HepG2 (cell line): ENCODE results near the gene ETFDH. TPM values are rescaled to one million over a fixed set of nuclear protein-coding genes. Genes with fewer than 3 reads are reported as not detected.
A peak's percentile ranks its signal among the peaks of the same experiment; 100 is the strongest.

ENCODE experiments used
- FOXC1 ChIP-seq: sonication (generic); formaldehyde crosslinking; IDR thresholded peaks from 2 replicates; pipeline ENCODE4 v1.8.0; 2022; ENCODE audit warnings: mild to moderate bottlenecking, missing genetic modification reagents, borderline replicate concordance
- FOXJ3 ChIP-seq: sonication (generic); formaldehyde crosslinking; IDR thresholded peaks from 2 replicates; pipeline ENCODE4 v1.4.0; 2020; ENCODE audit warnings: missing genetic modification reagents, mild to moderate bottlenecking, borderline replicate concordance
- HCFC1 ChIP-seq: fragments of 150-350 bp; IDR thresholded peaks from 2 replicates; pipeline ENCODE4 v1.6.1; 2014; ENCODE audit warnings: low read depth, low read length
- MIER2 ChIP-seq: IDR thresholded peaks from 2 replicates; pipeline ENCODE4 v1.6.1; 2016; ENCODE audit warnings: missing biosample characterization, missing genetic modification reagents
- NFE2L1 ChIP-seq: sonication (generic); formaldehyde crosslinking; IDR thresholded peaks from 2 replicates; pipeline ENCODE4 v1.4.0; 2020; ENCODE audit warnings: missing genetic modification reagents, mild to moderate bottlenecking, borderline replicate concordance
- NFE2L2 ChIP-seq: fragments of 150-350 bp; IDR thresholded peaks from 2 replicates; pipeline ENCODE4 v1.6.1; 2014; ENCODE audit warnings: low read length
- NR2C2 ChIP-seq: sonication (generic); formaldehyde crosslinking; IDR thresholded peaks from 2 replicates; pipeline ENCODE4 v1.4.0; 2020; ENCODE audit warnings: missing genetic modification reagents, mild to moderate bottlenecking, moderate library complexity, borderline replicate concordance
- PLRG1 ChIP-seq: fragments of 450-650 bp; conservative IDR thresholded peaks from 2 replicates; pipeline ENCODE4 v1.6.1; 2016
- POLR2AphosphoS5 ChIP-seq: IDR thresholded peaks from 2 replicates; pipeline ENCODE4 v1.6.1; 2012; ENCODE audit warnings: low read depth, low read length
- SRY ChIP-seq: sonication (generic); formaldehyde crosslinking; IDR thresholded peaks from 2 replicates; pipeline ENCODE4 v1.8.0; 2022; ENCODE audit warnings: mild to moderate bottlenecking, missing genetic modification reagents
- ZKSCAN5 ChIP-seq: sonication (generic); formaldehyde crosslinking; IDR thresholded peaks from 2 replicates; pipeline ENCODE4 v1.5.1; 2020; ENCODE audit warnings: mild to moderate bottlenecking, missing genetic modification reagents
- ZNF10 ChIP-seq: sonication (generic); formaldehyde crosslinking; IDR thresholded peaks from 2 replicates; pipeline ENCODE4 v1.4.0; 2020; ENCODE audit warnings: mild to moderate bottlenecking, low read depth, missing genetic modification reagents, borderline replicate concordance
- ZNF101 ChIP-seq: sonication (generic); formaldehyde crosslinking; IDR thresholded peaks from 2 replicates; pipeline ENCODE4 v1.4.0; 2020; ENCODE audit warnings: mild to moderate bottlenecking, low read depth, missing genetic modification reagents, borderline replicate concordance
- ZNF142 ChIP-seq: sonication (generic); formaldehyde crosslinking; IDR thresholded peaks from 2 replicates; pipeline ENCODE4 v1.4.0; 2020; ENCODE audit warnings: missing genetic modification reagents
- ZNF513 ChIP-seq: sonication (generic); formaldehyde crosslinking; conservative IDR thresholded peaks from 2 replicates; pipeline ENCODE4 v1.5.0; 2020; ENCODE audit warnings: missing genetic modification reagents
- ZNF543 ChIP-seq: sonication (generic); formaldehyde crosslinking; IDR thresholded peaks from 2 replicates; pipeline ENCODE4 v1.4.0; 2020; ENCODE audit warnings: mild to moderate bottlenecking, missing genetic modification reagents
- ZNF567 ChIP-seq: sonication (generic); formaldehyde crosslinking; IDR thresholded peaks from 2 replicates; pipeline ENCODE4 v1.8.1; 2023; ENCODE audit warnings: mild to moderate bottlenecking, missing genetic modification reagents, borderline replicate concordance
- ZNF644 ChIP-seq: IDR thresholded peaks from 2 replicates; pipeline ENCODE4 v1.6.1; 2016; ENCODE audit warnings: low read depth
- ZNF746 ChIP-seq: sonication (generic); formaldehyde crosslinking; IDR thresholded peaks from 2 replicates; pipeline ENCODE4 v1.8.0; 2022; ENCODE audit warnings: mild to moderate bottlenecking, missing genetic modification reagents
- ZNF768 ChIP-seq: sonication (generic); formaldehyde crosslinking; IDR thresholded peaks from 2 replicates; pipeline ENCODE4 v1.4.0; 2020; ENCODE audit warnings: missing genetic modification reagents
- ZNF784 ChIP-seq: sonication (generic); formaldehyde crosslinking; IDR thresholded peaks from 2 replicates; pipeline ENCODE4 v1.5.1; 2020; ENCODE audit warnings: missing genetic modification reagents, mild to moderate bottlenecking, borderline replicate concordance
- ZSCAN9 ChIP-seq: IDR thresholded peaks from 2 replicates; pipeline ENCODE4 v1.6.1; 2016; ENCODE audit warnings: borderline replicate concordance
- ZZZ3 ChIP-seq: sonication (generic); formaldehyde crosslinking; IDR thresholded peaks from 2 replicates; pipeline ENCODE4 v1.4.0; 2020; ENCODE audit warnings: missing genetic modification reagents, mild to moderate bottlenecking, borderline replicate concordance
- polyA plus RNA-seq, 8 experiments: library from polyadenylated mRNA; depleted of rRNA in 3 of 8; stranded (reverse) in 7 of 8; unstranded in 1 of 8; fragments of >200 nt; fragmentation: Illumina TruSeq in 4 of 8; extraction: Trizol in 4 of 8; gene quantifications; 2 replicates each; pipeline versions ENCODE4 v1.2.1 to v1.2.3, GENCODE V29; 2011 to 2016; ENCODE audit warnings: low read depth in 4 of 8, missing spikeins in 1 of 8, mixed read lengths in 1 of 8; ENCODE audit not compliant: insufficient read depth in 1 of 8
- total RNA-seq, 5 experiments: library from RNA; depleted of rRNA; stranded (reverse); fragments of >200 nt; fragmentation: Illumina TruSeq; extraction: Trizol; gene quantifications; 2 replicates each; pipeline ENCODE4 v1.2.3, GENCODE V29; 2016; ENCODE audit warnings: low read depth in 1 of 5

ETFDH gene
- total and polyA plus RNA-seq, 2 of the 13 experiments (the other 11 are each of a cell fraction or from before 2014, with no cell fraction given): 14.7 to 17.8 TPM

- TF ChIP-seq MIER2 (CRISPR knock-in tag) (no peak), ZNF101 (CRISPR knock-in tag) (no peak), POLR2AphosphoS5 (no peak), ZKSCAN5 (CRISPR knock-in tag) (no peak), ZNF784 (CRISPR knock-in tag) (no peak), FOXC1 (CRISPR knock-in tag) (no peak), ZNF644 (peak; percentile 12; the same call in 1 of the 2 replicates), NFE2L2 (peak; percentile 43; the same call in 1 of the 2 replicates), NR2C2 (no peak), ZZZ3 (CRISPR knock-in tag) (no peak), PLRG1 (no peak), ZNF543 (CRISPR knock-in tag) (no peak), NFE2L1 (CRISPR knock-in tag) (no peak), ZNF746 (no peak), HCFC1 (no peak), ZSCAN9 (no peak), ZNF142 (CRISPR knock-in tag) (no peak), SRY (CRISPR knock-in tag) (no peak), ZNF513 (CRISPR knock-in tag) (no peak), ZNF10 (CRISPR knock-in tag) (no peak), ZNF567 (CRISPR knock-in tag) (no peak), ZNF768 (CRISPR knock-in tag) (no peak), FOXJ3 (CRISPR knock-in tag) (0 out of 2 replicates have a peak, but pooled peaks have one; percentile 34)
These were observed 57.8 kb downstream of the ETFDH start (continued) for GRCh38 chr4:158729716-158730559.
